GM21390 (cell line): ENCODE results near the gene KRT2.

Experiments
- ATAC-seq: cut with Tn5 transposase; IDR thresholded peaks from one replicate; pipeline ENCODE4 v1.9.1; 2021; ENCODE audit not compliant: unreplicated experiment

KRT2 gene

GRCh38 chr12:52600475-52600874 lies 51.5 kb downstream of the KRT2 start:
- no peak for ATAC-seq

DNA sequence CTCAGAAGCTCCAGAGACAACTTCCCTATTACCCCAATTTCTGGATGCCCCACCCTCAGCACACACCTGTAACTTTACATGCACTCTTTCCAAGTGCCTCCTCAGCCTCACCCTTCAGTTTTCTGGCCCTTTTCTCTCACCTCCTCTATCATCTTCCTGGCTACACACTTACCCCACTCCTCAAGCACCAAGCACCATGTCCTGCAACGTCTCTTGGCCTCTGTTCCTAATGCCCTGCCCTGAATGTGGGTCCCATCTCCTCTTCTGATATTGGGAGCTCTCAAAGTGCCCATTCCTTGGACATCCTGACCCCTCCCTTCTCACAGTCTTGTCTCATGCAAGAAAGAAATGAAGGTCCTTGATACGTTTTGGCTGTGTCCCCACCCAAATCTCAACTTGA lies 51.9 kb downstream of the KRT2 start:
- no peak for ATAC-seq

GRCh38 chr12:52598966-52599365 lies 53.0 kb downstream of the KRT2 start:
- no peak for ATAC-seq
